GM13976 (cell line): Measurements from ENCODE around the gene LY86.
"Not testable (repeated sequence)": the region's sequence is repeated elsewhere in the genome, so short reads cannot be mapped to it uniquely, and the experiment has no call there.

ENCODE experiments used
- DNase-seq: peaks from one replicate; pipeline ENCODE4 v3.0.0; 2012; ENCODE audit warnings: low spot score
- in situ Hi-C: fragments of 300-500 bp; cut with MboI; formaldehyde crosslinking; loops from one replicate; pipeline ENCODE4 v1.12.0; 2022; ENCODE audit warnings: low sequenced_read_pairs, mixed read lengths, inconsistent platforms; ENCODE audit not compliant: unreplicated experiment
- TF ChIP-seq, protein P1 (sequence below): IDR thresholded peaks from 2 replicates; pipeline ENCODE4 v1.5.1; 2012; ENCODE audit warnings: borderline replicate concordance, mild to moderate bottlenecking; ENCODE audit not compliant: insufficient read depth; ENCODE audit errors: extremely low read depth, missing control alignments, control extremely low read depth

LY86 gene

DNA sequence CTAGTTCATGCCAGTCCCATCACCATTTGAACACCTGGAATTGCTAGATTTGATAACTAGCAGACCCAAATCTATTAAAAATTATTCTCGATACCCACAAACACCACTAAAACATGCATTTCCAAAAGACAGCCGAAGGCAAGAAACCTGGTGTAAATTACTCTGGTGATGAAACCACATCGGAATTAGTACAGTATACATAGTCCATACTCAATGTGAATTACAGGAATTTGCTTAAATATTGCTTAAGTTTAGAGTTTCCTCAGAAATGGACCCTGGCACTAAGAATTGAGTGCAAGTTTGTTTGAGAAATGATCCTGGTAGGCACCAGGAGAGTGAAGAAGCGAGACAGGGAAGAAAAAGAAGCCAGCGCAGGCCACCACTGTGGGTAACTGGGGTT, 13.7 kb downstream of the LY86 start:
- TF ChIP-seq, protein P1, sequence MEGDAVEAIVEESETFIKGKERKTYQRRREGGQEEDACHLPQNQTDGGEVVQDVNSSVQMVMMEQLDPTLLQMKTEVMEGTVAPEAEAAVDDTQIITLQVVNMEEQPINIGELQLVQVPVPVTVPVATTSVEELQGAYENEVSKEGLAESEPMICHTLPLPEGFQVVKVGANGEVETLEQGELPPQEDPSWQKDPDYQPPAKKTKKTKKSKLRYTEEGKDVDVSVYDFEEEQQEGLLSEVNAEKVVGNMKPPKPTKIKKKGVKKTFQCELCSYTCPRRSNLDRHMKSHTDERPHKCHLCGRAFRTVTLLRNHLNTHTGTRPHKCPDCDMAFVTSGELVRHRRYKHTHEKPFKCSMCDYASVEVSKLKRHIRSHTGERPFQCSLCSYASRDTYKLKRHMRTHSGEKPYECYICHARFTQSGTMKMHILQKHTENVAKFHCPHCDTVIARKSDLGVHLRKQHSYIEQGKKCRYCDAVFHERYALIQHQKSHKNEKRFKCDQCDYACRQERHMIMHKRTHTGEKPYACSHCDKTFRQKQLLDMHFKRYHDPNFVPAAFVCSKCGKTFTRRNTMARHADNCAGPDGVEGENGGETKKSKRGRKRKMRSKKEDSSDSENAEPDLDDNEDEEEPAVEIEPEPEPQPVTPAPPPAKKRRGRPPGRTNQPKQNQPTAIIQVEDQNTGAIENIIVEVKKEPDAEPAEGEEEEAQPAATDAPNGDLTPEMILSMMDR, result no peak
- in situ Hi-C loops, result no loop called here
- no peak for DNase-seq

DNA sequence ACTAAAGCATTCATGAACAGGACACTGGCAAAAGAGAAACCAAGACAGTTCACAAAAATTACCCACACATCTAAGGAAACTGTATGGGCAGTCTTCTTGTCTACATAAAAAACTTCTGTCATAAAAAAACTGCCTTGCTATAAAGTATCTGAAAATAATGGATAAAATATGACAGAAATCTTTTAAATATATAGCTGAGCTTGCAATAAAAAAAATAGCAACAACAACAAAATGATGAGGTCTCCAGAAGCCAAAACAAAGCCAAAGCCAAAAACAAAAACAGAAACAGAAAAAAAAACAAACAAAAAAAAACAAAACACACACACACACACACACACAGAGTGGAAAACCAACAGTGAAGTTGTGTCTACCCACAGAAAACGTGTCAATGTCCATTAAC, 14.8 kb downstream of the LY86 start:
- in situ Hi-C loops, result no loop called here
- TF ChIP-seq, protein P1, result no peak
- DNase-seq, result no peak

DNA sequence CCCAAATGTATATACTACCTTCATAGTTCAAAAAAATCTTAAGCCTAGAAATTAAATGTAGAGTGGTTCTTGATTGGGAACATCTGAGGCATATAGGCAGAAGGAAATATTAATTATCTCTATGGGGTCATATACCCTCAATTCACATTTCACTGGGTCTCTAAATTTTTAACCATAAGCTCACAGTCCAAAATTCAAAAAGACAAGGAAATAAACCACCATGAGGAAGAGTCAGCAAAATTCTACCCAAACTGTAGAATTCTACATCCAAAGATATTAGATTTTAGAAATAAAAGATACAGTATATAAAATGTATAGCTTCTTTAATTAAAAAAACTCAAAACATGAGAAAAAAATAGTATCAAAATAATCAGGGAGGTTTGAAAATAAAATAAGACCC, 15.5 kb downstream of the LY86 start:
- in situ Hi-C loops, result no loop called here
- TF ChIP-seq, protein P1, result no peak
- no peak for DNase-seq

DNA sequence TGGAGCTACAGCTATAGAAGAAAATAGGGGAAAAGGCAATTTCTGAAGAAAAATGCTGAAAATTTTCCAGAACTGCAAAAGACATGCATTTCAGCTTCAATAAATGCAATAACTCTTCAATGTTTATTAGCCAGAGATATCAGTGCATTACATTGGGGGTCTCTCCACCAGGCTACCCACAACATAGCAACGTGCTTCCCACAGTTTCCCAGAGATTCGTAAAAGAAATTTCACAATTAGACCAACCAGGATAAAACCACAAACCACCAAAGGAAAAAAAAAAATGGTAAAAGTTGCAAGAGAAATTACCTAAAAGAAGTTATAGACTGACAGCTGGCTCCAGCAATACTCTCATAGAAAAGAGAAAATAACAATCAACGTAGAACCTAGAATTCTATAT, 16.0 kb downstream of the LY86 start:
- in situ Hi-C loops, result no loop called here
- TF ChIP-seq, protein P1, result no peak
- no peak for DNase-seq

DNA sequence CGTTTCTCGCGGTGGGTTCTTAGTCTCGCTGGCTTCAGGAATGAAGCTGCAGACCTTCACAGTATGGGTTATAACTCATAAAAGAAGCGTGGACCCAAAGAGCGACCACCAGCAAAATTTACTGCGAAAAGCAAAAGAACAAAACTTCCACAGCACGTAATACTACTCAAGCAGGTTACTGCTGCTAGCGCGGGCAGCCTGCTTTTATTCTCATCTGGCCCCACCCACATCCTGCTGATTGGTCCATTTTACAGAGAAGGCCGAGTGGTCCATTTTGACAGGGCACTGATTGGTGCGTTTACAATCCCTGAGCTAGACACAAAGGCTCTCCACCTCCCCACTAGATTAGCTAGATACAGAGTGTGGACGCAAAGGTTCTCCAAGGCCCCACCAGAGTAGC, 17.4 kb downstream of the LY86 start:
- DNase-seq, result no peak
- in situ Hi-C loops, result no loop called here
- TF ChIP-seq, protein P1, result no peak

DNA sequence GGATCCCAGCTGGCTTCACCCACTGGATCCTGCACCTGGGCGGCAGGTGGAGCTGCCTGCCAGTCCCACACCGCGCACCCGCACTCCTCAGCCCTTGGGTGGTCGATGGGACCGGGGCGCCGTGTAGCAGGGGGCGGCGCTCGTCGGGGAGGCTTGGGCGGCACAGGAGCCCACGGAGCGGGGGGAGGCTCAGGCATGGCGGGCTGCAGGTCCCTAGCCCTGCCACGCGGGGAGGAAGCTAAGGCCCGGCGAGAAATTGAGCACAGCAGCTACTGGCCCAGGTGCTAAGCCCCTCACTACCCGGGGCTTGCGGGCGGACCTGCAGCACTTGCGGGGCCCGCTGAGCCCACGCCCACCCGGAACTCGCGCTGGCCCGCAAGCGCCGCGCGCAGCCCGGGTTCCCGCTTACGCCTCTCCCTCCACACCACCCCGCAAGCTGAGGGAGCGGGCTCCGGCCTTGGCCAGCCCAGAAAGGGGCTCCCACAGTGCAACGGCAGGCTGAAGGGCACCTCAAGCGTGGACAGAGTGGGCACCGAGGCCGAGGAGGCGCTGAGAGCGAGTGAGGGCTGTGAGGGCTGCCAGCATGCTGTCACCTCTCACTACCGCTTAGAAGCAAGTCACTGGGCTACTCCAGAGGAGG, 18.0 kb downstream of the LY86 start:
- in situ Hi-C loops, DNase-seq: not testable (repeated sequence)

DNA sequence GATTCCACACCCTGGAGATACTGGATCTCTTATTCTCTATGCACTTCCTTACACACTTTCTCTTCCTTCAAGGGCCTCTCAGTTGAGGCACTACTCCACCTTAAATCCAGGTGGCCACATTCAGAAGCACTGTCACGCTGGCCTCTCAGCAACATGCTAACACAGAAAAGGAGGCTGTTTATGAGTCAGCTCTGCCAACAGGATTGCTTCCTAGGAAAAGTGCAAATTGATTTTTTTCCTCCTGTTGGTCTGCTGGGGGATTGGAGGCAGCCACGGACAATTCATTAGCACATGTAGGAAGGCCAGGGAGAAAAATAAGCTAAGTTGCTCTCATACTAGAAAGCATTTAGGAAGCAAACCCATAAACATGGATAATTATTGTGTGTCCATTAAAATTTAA, 20.9 kb downstream of the LY86 start:
- DNase-seq, result no peak
- in situ Hi-C loops, result no loop called here
- TF ChIP-seq, protein P1, result no peak
